ENCODE results near the gene LRP1B.

LRP1B gene

DNA sequence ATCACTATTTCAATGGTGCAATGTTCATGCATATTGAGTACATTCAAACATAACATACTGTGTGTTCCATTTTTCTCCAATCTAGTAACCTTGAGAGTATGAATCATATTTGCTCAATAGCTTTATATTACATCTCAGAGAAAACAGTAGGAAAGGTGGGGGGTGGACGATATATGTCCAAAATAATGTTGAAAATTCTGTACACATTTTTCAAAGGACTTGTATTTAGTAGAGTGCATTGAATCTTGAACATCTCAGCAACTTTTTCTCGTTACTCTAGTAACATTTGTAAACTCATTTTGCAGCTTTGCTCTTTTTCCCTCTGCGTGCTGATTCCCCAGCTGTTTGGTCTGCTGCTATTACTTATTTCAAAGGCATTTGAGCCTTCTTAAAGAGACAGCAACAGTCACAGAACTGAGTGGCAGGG, 1487.0 kb downstream of the LRP1B start:
- no peak overlapping the region for H3K27ac ChIP-seq (ENCODE audit: low read depth, low read length)
- H3K4me1 ChIP-seq (ENCODE audit: control insufficient read depth in 1 of 2, insufficient read depth in 2 of 2, low read length in 2 of 2): no peaks in the 10 kb centered on the region
- H3K36me3 ChIP-seq (ENCODE audit: control insufficient read depth in 1 of 2, insufficient read depth in 2 of 2, low read length in 2 of 2): no peaks in the 10 kb centered on the region
- no peak overlapping the region for H3K4me3 ChIP-seq (ENCODE audit: low read depth in 1 of 2, low read length in 2 of 2)
- no peaks in the 10 kb centered on the region for H3K9me3 ChIP-seq (ENCODE audit: control insufficient read depth in 1 of 2, low read length in 2 of 2)
- no peaks in the 10 kb centered on the region for H3K27me3 ChIP-seq (ENCODE audit: control insufficient read depth in 1 of 2, insufficient read depth in 2 of 2, low read length in 2 of 2)
- no peak overlapping the region for H3K9ac ChIP-seq (ENCODE audit: low read depth in 1 of 2, low read length in 2 of 2)

DNA sequence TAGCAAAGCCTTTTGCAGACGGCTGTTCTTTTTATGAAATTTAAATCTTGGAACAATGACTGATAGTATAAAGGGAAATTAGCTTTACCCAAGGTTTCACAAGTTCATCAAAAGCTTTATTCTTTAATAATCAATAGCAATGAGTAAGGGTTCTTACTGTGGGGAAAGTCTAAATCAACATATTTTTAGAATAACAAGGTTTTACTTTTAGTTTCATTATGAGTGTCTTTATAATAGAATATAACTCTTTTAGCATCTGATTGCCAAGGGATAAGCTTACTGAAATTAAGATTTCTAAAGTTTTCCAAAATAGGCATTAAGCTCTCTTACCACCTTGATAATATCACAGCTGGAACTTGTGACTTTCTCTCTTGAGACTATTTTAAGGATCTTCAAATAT, 1489.7 kb downstream of the LRP1B start:
- Histone ChIP-seq H3K9ac (ENCODE audit: low read depth in 1 of 2, low read length in 2 of 2) (no peak overlapping the region), H3K4me1 (ENCODE audit: control insufficient read depth in 1 of 2, insufficient read depth in 2 of 2, low read length in 2 of 2) (no peaks in the 10 kb centered on the region), H3K27me3 (ENCODE audit: control insufficient read depth in 1 of 2, insufficient read depth in 2 of 2, low read length in 2 of 2) (no peaks in the 10 kb centered on the region), H3K36me3 (ENCODE audit: control insufficient read depth in 1 of 2, insufficient read depth in 2 of 2, low read length in 2 of 2) (no peaks in the 10 kb centered on the region), H3K9me3 (ENCODE audit: control insufficient read depth in 1 of 2, low read length in 2 of 2) (no peaks in the 10 kb centered on the region), H3K27ac (ENCODE audit: low read depth, low read length) (no peak overlapping the region), H3K4me3 (ENCODE audit: low read depth in 1 of 2, low read length in 2 of 2) (no peak overlapping the region)

DNA sequence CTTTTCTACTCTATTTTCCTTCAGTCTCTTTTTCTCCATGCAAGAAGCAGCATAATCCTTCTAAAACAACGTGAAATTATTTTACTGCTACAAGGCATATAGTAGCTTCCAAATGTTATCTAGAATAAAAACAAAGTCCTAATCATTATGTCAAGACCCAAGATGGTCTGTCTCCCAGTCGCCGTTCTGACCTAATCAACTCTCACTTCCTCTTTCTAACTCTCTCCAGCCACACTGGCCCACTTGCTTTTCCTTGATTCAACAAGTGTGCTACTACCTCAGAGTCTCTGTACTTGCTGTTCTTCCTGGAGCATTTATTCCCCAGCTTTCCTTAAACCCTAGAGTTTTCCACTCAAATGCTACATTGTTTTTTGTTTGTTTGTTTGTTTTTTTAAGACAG, 1491.2 kb downstream of the LRP1B start:
- Histone ChIP-seq H3K4me3 (ENCODE audit: low read depth in 1 of 2, low read length in 2 of 2) (no peak overlapping the region), H3K9ac (ENCODE audit: low read depth in 1 of 2, low read length in 2 of 2) (no peak overlapping the region), H3K27ac (ENCODE audit: low read depth, low read length) (no peak overlapping the region), H3K27me3 (ENCODE audit: control insufficient read depth in 1 of 2, insufficient read depth in 2 of 2, low read length in 2 of 2) (no peaks in the 10 kb centered on the region), H3K4me1 (ENCODE audit: control insufficient read depth in 1 of 2, insufficient read depth in 2 of 2, low read length in 2 of 2) (no peaks in the 10 kb centered on the region), H3K36me3 (ENCODE audit: control insufficient read depth in 1 of 2, insufficient read depth in 2 of 2, low read length in 2 of 2) (no peaks in the 10 kb centered on the region), H3K9me3 (ENCODE audit: control insufficient read depth in 1 of 2, low read length in 2 of 2) (no peaks in the 10 kb centered on the region)

DNA sequence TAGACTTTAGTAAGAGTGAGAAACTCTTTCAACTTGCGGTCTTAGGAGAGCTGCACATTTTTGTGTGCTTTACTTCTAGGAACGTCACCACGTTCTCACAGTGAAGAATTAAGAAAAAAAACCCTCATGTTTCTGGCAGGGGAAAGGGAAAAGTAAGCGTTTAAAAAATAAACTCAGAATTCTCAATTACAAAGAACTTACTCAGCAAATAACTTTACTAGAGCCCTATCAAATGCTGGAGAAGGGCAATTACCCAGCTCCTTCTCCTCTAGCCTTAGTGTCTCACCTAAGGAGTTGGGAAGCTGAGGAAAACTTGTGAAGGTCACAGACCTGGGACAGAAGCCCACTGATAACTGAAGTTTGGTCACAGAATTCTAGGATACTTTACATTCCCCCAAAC, 1500.3 kb downstream of the LRP1B start:
- Histone ChIP-seq H3K9me3 (ENCODE audit: control insufficient read depth in 1 of 2, low read length in 2 of 2) (no peaks in the 10 kb centered on the region), H3K4me1 (ENCODE audit: control insufficient read depth in 1 of 2, insufficient read depth in 2 of 2, low read length in 2 of 2) (no peaks in the 10 kb centered on the region), H3K36me3 (ENCODE audit: control insufficient read depth in 1 of 2, insufficient read depth in 2 of 2, low read length in 2 of 2) (no peaks in the 10 kb centered on the region), H3K27ac (ENCODE audit: low read depth, low read length) (no peak overlapping the region), H3K9ac (ENCODE audit: low read depth in 1 of 2, low read length in 2 of 2) (no peak overlapping the region), H3K4me3 (ENCODE audit: low read depth in 1 of 2, low read length in 2 of 2) (no peak overlapping the region), H3K27me3 (ENCODE audit: control insufficient read depth in 1 of 2, insufficient read depth in 2 of 2, low read length in 2 of 2) (no peaks in the 10 kb centered on the region)

DNA sequence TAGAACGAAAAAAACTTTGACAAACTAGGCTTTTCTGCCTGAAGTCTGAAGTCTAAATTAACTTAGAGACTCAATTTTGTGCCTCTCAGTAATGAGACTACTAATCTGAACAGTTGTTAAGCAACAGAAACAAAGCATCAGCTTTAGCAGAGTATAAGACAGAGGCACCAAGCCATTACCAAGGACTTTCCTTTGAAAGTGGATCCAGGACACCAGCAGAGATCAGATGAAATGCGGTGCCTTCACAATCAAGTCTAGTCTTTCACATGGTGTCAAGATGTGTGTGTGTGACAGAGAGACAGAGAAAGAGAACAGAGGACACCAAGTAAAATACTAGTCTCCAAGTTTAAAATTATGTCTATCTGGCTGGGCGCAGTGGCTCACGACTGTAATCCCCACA, 1502.9 kb downstream of the LRP1B start:
- H3K36me3 ChIP-seq (ENCODE audit: control insufficient read depth in 1 of 2, insufficient read depth in 2 of 2, low read length in 2 of 2): no peaks in the 10 kb centered on the region
- no peaks in the 10 kb centered on the region for H3K9me3 ChIP-seq (ENCODE audit: control insufficient read depth in 1 of 2, low read length in 2 of 2)
- no peaks in the 10 kb centered on the region for H3K4me1 ChIP-seq (ENCODE audit: control insufficient read depth in 1 of 2, insufficient read depth in 2 of 2, low read length in 2 of 2)
- no peak overlapping the region for H3K9ac ChIP-seq (ENCODE audit: low read depth in 1 of 2, low read length in 2 of 2)
- no peak overlapping the region for H3K4me3 ChIP-seq (ENCODE audit: low read depth in 1 of 2, low read length in 2 of 2)
- no peaks in the 10 kb centered on the region for H3K27me3 ChIP-seq (ENCODE audit: control insufficient read depth in 1 of 2, insufficient read depth in 2 of 2, low read length in 2 of 2)
- H3K27ac ChIP-seq (ENCODE audit: low read depth, low read length): no peak overlapping the region

DNA sequence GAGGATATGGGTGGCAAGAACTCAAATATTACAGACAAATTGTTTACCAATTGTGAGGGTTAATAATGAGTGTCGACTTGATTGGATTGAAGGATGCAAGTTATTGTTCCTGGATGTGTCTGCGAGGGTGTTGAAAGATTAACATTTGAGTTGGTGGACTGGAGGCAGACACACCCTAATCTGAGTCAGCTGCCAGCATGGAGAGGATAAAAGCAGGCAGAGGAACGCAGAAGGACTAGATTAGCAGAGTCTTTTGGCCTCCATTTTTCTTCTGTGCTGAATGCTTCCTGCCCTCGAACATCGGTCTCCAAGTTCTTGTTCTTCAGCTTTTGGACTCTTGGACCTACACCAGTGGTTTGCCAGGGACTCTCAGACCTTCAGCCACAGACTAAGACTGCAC, 1503.7 kb downstream of the LRP1B start:
- no peak overlapping the region for H3K4me3 ChIP-seq (ENCODE audit: low read depth in 1 of 2, low read length in 2 of 2)
- H3K9ac ChIP-seq (ENCODE audit: low read depth in 1 of 2, low read length in 2 of 2): no peak overlapping the region
- no peaks in the 10 kb centered on the region for H3K27me3 ChIP-seq (ENCODE audit: control insufficient read depth in 1 of 2, insufficient read depth in 2 of 2, low read length in 2 of 2)
- H3K4me1 ChIP-seq (ENCODE audit: control insufficient read depth in 1 of 2, insufficient read depth in 2 of 2, low read length in 2 of 2): no peaks in the 10 kb centered on the region
- no peaks in the 10 kb centered on the region for H3K9me3 ChIP-seq (ENCODE audit: control insufficient read depth in 1 of 2, low read length in 2 of 2)
- H3K27ac ChIP-seq (ENCODE audit: low read depth, low read length): no peak overlapping the region
- no peaks in the 10 kb centered on the region for H3K36me3 ChIP-seq (ENCODE audit: control insufficient read depth in 1 of 2, insufficient read depth in 2 of 2, low read length in 2 of 2)

DNA sequence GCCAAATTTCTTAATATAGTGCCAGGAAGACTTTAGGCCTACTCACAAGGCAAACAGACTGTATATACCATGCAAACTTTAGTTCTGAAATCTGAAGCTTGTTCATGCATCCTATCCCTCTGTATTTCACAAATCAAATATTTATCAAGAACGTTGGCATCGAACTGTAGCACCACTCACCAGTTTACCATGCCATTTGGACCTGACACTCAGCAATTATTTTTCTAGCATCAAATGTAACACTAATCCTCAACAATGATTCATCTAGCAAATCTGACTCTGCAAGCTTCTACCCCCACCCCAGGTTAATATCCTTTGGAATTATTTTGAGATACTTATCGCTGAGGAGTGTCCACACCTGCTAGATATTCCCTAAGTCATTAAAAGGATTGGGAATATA, 1506.6 kb downstream of the LRP1B start:
- Histone ChIP-seq H3K27me3 (ENCODE audit: control insufficient read depth in 1 of 2, insufficient read depth in 2 of 2, low read length in 2 of 2) (no peaks in the 10 kb centered on the region), H3K27ac (ENCODE audit: low read depth, low read length) (no peak overlapping the region), H3K9ac (ENCODE audit: low read depth in 1 of 2, low read length in 2 of 2) (no peak overlapping the region), H3K9me3 (ENCODE audit: control insufficient read depth in 1 of 2, low read length in 2 of 2) (no peaks in the 10 kb centered on the region), H3K4me3 (ENCODE audit: low read depth in 1 of 2, low read length in 2 of 2) (no peak overlapping the region), H3K4me1 (ENCODE audit: control insufficient read depth in 1 of 2, insufficient read depth in 2 of 2, low read length in 2 of 2) (no peaks in the 10 kb centered on the region), H3K36me3 (ENCODE audit: control insufficient read depth in 1 of 2, insufficient read depth in 2 of 2, low read length in 2 of 2) (no peaks in the 10 kb centered on the region)

DNA sequence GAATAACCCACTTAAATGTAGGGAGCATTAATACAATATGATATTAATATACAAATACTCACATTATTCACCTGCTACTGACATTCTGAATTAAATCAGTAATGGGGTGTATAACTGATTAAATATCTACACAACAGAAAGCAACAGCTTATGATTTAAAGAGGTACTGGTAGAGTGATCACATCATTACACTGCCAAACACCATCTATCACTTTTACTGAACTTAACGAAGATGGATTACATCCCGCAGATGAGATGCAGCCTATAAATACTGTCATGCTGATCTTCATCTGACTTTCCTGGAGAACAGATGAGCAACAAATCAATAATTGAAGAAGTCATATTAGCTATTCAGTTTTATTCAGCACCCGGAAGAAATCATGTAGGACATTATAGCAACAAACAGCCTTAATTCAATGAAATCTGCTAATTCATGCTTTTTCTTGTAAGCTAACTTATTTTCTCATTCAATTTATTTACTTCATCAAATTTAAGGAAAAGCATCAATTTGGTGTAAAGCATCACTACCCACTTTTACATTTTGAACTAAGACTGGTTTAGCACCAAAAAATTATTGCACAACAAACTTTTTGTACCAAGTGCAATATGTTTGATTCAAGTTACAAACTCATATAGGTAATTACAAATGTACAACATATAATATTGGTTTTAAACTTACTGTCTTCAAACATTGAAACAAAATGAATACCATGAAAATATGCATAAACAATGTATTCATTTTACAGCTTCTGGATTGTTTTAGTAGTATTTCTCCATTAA, 1509.0 kb downstream of the LRP1B start:
- no peak overlapping the region for H3K9ac ChIP-seq (ENCODE audit: low read depth in 1 of 2, low read length in 2 of 2)
- no peaks in the 10 kb centered on the region for H3K36me3 ChIP-seq (ENCODE audit: control insufficient read depth in 1 of 2, insufficient read depth in 2 of 2, low read length in 2 of 2)
- no peak overlapping the region for H3K27ac ChIP-seq (ENCODE audit: low read depth, low read length)
- no peaks in the 10 kb centered on the region for H3K4me1 ChIP-seq (ENCODE audit: control insufficient read depth in 1 of 2, insufficient read depth in 2 of 2, low read length in 2 of 2)
- H3K9me3 ChIP-seq (ENCODE audit: control insufficient read depth in 1 of 2, low read length in 2 of 2): no peaks in the 10 kb centered on the region
- no peak overlapping the region for H3K4me3 ChIP-seq (ENCODE audit: low read depth in 1 of 2, low read length in 2 of 2)
- H3K27me3 ChIP-seq (ENCODE audit: control insufficient read depth in 1 of 2, insufficient read depth in 2 of 2, low read length in 2 of 2): no peaks in the 10 kb centered on the region

DNA sequence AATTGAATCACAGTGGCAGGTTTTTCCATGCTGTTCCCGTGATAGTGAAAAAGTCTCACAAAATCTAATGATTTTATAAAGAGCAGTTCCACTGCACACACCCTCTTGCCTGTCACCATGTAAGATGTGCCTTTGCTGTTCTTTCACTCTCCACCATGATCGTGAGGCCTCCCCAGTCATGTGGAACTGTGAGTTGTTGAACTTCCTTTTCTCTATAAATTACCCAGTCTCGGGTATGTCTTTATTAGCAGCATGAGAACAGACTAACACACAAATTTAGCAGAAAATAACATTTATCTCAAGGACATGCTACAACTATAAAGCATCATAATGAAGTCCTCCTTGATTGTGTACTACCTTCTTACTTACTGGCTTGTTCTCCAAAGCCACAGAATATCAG, 1526.0 kb downstream of the LRP1B start:
- Histone ChIP-seq H3K27me3 (ENCODE audit: control insufficient read depth in 1 of 2, insufficient read depth in 2 of 2, low read length in 2 of 2) (no peaks in the 10 kb centered on the region), H3K36me3 (ENCODE audit: control insufficient read depth in 1 of 2, insufficient read depth in 2 of 2, low read length in 2 of 2) (no peaks in the 10 kb centered on the region), H3K9ac (ENCODE audit: low read depth in 1 of 2, low read length in 2 of 2) (no peak overlapping the region), H3K9me3 (ENCODE audit: control insufficient read depth in 1 of 2, low read length in 2 of 2) (no peaks in the 10 kb centered on the region), H3K4me1 (ENCODE audit: control insufficient read depth in 1 of 2, insufficient read depth in 2 of 2, low read length in 2 of 2) (no peaks in the 10 kb centered on the region), H3K4me3 (ENCODE audit: low read depth in 1 of 2, low read length in 2 of 2) (no peak overlapping the region), H3K27ac (ENCODE audit: low read depth, low read length) (no peak overlapping the region)

DNA sequence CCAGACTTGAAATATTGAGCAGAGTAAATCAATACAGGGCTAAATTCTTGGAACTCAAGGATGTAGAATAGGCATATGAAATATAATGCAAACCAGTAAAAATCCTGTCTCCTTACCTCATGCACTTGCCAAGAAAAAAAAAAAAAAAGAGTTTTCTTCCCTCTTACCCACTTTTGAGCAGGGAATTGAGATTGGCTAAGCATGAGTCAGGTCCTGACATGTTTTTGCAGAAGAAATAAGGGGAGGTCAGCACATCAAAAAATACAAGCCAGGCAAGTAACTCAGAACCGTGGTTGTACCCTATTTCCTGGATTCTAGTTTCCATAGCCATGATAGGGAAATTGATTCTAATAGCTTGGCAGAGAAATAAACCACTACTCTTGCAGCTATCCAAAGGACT, 1526.7 kb downstream of the LRP1B start:
- Histone ChIP-seq H3K36me3 (ENCODE audit: control insufficient read depth in 1 of 2, insufficient read depth in 2 of 2, low read length in 2 of 2) (no peaks in the 10 kb centered on the region), H3K4me3 (ENCODE audit: low read depth in 1 of 2, low read length in 2 of 2) (no peak overlapping the region), H3K9ac (ENCODE audit: low read depth in 1 of 2, low read length in 2 of 2) (no peak overlapping the region), H3K27ac (ENCODE audit: low read depth, low read length) (no peak overlapping the region), H3K27me3 (ENCODE audit: control insufficient read depth in 1 of 2, insufficient read depth in 2 of 2, low read length in 2 of 2) (no peaks in the 10 kb centered on the region), H3K9me3 (ENCODE audit: control insufficient read depth in 1 of 2, low read length in 2 of 2) (no peaks in the 10 kb centered on the region), H3K4me1 (ENCODE audit: control insufficient read depth in 1 of 2, insufficient read depth in 2 of 2, low read length in 2 of 2) (no peaks in the 10 kb centered on the region)

DNA sequence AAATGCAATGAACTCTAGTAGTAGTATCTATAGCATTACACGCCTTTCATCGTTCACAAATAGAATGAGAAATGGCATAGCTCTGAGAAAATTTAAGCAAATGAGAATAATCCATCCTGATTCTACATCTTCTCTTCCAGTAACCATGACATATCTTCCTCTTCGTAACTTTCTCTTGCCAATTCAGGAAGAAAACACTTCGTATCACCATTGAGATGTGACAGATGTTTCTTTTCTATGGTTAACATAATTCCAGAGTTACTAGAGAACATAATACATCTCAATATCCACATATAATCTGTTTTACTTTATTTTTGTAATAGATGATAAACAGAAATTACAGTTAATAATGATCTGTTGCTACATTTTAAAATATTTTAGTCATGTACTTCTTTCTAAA, 1527.4 kb downstream of the LRP1B start:
- H3K27ac ChIP-seq (ENCODE audit: low read depth, low read length): no peak overlapping the region
- no peaks in the 10 kb centered on the region for H3K9me3 ChIP-seq (ENCODE audit: control insufficient read depth in 1 of 2, low read length in 2 of 2)
- H3K27me3 ChIP-seq (ENCODE audit: control insufficient read depth in 1 of 2, insufficient read depth in 2 of 2, low read length in 2 of 2): no peaks in the 10 kb centered on the region
- H3K36me3 ChIP-seq (ENCODE audit: control insufficient read depth in 1 of 2, insufficient read depth in 2 of 2, low read length in 2 of 2): no peaks in the 10 kb centered on the region
- no peak overlapping the region for H3K9ac ChIP-seq (ENCODE audit: low read depth in 1 of 2, low read length in 2 of 2)
- H3K4me3 ChIP-seq (ENCODE audit: low read depth in 1 of 2, low read length in 2 of 2): no peak overlapping the region
- no peaks in the 10 kb centered on the region for H3K4me1 ChIP-seq (ENCODE audit: control insufficient read depth in 1 of 2, insufficient read depth in 2 of 2, low read length in 2 of 2)

Measured in duodenal mucosa (tissue), 2 donors.